Vagina (tissue), 2 donors: Measurements from ENCODE around the gene ERC2.

ENCODE experiments used
- POLR2A ChIP-seq, 2 donors: fragments of 450-650 bp; IDR thresholded peaks; one replicate each; pipeline ENCODE4 v1.6.1; 2017; ENCODE audit warnings: antibody characterized with exemption in 2 of 2, mild to moderate bottlenecking in 2 of 2, moderate library complexity in 2 of 2
- POLR2AphosphoS5 ChIP-seq, 2 donors: sonication (generic); formaldehyde crosslinking; IDR thresholded peaks; one replicate each; pipeline ENCODE4 v1.9.0; 2017; ENCODE audit warnings: antibody characterized with exemption in 2 of 2, mild to moderate bottlenecking in 2 of 2, low read depth in 1 of 2; ENCODE audit not compliant: insufficient read depth in 1 of 2

DNA sequence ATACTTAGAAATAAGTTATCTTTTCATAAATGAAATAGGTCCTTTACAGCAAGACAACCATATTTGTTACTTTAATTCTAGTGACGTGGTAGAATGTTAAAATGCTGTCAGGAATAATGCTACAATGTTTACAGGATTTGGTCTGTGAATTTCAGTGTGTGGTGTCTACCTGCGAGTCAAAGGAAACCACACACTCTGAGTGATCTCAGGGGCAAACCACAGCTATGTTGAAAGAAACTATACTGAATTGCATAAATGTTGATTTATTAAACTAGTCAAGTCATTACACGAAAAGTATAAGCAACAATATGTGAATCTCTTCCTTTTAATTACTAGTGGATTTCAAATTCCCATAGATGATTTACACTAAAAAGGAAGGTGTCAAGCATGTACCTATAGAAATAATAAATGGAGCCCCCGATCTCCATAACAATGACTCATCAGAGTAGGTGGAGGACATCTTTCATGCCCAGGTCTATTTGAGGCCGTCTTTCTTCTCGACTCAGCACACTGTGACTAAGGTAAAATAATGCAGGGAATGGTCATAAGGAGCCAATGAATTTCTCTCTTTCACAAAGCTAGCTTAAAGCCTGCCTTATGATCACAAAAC lies 463.0 kb downstream of the ERC2 start:
- TF ChIP-seq POLR2AphosphoS5 (IDR thresholded peaks at IDR 0.05; ENCODE audit: insufficient read depth in 1 of 2, low read depth in 1 of 2) (no peak), POLR2A (IDR thresholded peaks at IDR 0.05) (no peak)
